Cardiac fibroblast (primary cell): ENCODE results near the gene FGFBP1.

Source experiments
- DNase-seq, 2 donors: peaks; one replicate each; pipeline versions ENCODE4 v3.0.0 to v3.0.0-alpha.2; 2010; ENCODE audit warnings: low read depth in 2 of 2
- H3K4me3 ChIP-seq, 2 donors: replicated peaks in 1 of 2; 1 replicate in 1 of 2; 2 replicates in 1 of 2; pipeline ENCODE4 v1.5.1; 2011; ENCODE audit warnings: low read depth in 2 of 2, low read length in 2 of 2, mild to moderate bottlenecking in 2 of 2, moderate library complexity in 1 of 2
- TF ChIP-seq, protein P1 (sequence below): IDR thresholded peaks from one replicate; pipeline ENCODE4 v1.5.1; 2011; ENCODE audit warnings: low read depth, mild to moderate bottlenecking, low read length, inconsistent platforms

FGFBP1 gene

DNA sequence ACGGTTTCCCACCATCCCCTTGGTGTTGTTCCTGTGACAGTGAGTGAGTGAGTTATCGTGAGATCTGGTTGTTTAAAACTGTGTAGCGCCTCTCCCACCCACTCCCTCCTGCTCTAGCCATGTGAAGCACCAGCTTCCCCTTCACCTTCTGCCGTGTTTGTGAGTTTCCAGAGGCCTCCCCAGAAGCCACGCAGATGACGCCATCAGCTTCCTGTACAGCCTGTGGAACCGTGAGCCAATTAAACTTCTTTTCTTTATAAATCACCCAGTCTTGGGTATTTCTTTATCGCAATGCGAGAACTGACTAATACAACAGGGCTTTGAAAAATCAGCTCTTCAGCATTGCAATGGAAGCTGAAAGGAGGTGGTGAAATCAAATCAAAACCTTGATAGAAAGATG lies 50.0 kb downstream of the FGFBP1 start:
- H3K4me3 ChIP-seq = no peak overlapping the region
- no peak for DNase-seq
- TF ChIP-seq, protein P1, sequence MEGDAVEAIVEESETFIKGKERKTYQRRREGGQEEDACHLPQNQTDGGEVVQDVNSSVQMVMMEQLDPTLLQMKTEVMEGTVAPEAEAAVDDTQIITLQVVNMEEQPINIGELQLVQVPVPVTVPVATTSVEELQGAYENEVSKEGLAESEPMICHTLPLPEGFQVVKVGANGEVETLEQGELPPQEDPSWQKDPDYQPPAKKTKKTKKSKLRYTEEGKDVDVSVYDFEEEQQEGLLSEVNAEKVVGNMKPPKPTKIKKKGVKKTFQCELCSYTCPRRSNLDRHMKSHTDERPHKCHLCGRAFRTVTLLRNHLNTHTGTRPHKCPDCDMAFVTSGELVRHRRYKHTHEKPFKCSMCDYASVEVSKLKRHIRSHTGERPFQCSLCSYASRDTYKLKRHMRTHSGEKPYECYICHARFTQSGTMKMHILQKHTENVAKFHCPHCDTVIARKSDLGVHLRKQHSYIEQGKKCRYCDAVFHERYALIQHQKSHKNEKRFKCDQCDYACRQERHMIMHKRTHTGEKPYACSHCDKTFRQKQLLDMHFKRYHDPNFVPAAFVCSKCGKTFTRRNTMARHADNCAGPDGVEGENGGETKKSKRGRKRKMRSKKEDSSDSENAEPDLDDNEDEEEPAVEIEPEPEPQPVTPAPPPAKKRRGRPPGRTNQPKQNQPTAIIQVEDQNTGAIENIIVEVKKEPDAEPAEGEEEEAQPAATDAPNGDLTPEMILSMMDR = no peak
